Activated CD8-positive, alpha-beta memory T cell treated with anti-CD3 and anti-CD28 coated beads, Interleukin-2, amount 10 ng/mL, durations not matched to agents 7 days and 5 days (primary cell): ENCODE data around the gene DENND2C. TPM values are rescaled to one million over a fixed set of nuclear protein-coding genes. Genes with fewer than 3 reads are reported as not detected.

ENCODE experiments used
- ATAC-seq: fragments of 150-1000 bp; cut with Tn5 transposase; one replicate; pipeline ENCODE4 v1.10.0; 2021; ENCODE audit warnings: moderate library complexity
- CTCF ChIA-PET: fragments of 350-600 bp; sonication (Branson Sonifier 250); formaldehyde crosslinking; loops from one replicate; lab custom pipeline; 2021; ENCODE audit warnings: antibody characterized with exemption; lab: Charles Lee
- DNase-seq: peaks from one replicate; pipeline ENCODE4 v3.0.0-alpha.2; 2020
- H3K27ac Mint-ChIP-seq: one replicate; pipeline ENCODE4 v1.8.0; 2021; ENCODE audit warnings: mild to moderate bottlenecking, mixed read lengths
- H3K27me3 Mint-ChIP-seq: one replicate; pipeline ENCODE4 v1.8.0; 2021; ENCODE audit warnings: mixed read lengths
- H3K36me3 Mint-ChIP-seq: one replicate; pipeline ENCODE4 v1.8.0; 2021; ENCODE audit warnings: mild to moderate bottlenecking, mixed read lengths
- H3K4me1 Mint-ChIP-seq: one replicate; pipeline ENCODE4 v1.8.0; 2021; ENCODE audit warnings: mixed read lengths
- H3K4me3 Mint-ChIP-seq: one replicate; pipeline ENCODE4 v1.8.0; 2021; ENCODE audit warnings: mild to moderate bottlenecking, moderate library complexity, mixed read lengths
- H3K9me3 Mint-ChIP-seq: one replicate; pipeline ENCODE4 v1.8.0; 2022; ENCODE audit warnings: low read depth, mixed read lengths
- total RNA-seq, 2 experiments: library from RNA; stranded (reverse); gene quantifications; one replicate each; pipeline ENCODE4 v1.2.3, GENCODE V29; 2021

The DENND2C gene
- total RNA-seq, 2 experiments from 2014 or later, result 0.29 to 0.35 TPM

- CTCF ChIA-PET, result no interaction called here
- Mint-ChIP-seq H3K27ac (no peak overlapping the region), H3K36me3 (no peaks in the 10 kb centered on the region), H3K4me3 (no peak overlapping the region), H3K4me1 (no peaks in the 10 kb centered on the region), H3K27me3 (peaks cover 13% of the 10 kb centered on the region), H3K9me3 (no peaks in the 10 kb centered on the region)
- ATAC-seq, result no peak
- no peak for DNase-seq
Measured at GRCh38 chr1:114618606-114619005, 51.2 kb downstream of the DENND2C start.

DNA sequence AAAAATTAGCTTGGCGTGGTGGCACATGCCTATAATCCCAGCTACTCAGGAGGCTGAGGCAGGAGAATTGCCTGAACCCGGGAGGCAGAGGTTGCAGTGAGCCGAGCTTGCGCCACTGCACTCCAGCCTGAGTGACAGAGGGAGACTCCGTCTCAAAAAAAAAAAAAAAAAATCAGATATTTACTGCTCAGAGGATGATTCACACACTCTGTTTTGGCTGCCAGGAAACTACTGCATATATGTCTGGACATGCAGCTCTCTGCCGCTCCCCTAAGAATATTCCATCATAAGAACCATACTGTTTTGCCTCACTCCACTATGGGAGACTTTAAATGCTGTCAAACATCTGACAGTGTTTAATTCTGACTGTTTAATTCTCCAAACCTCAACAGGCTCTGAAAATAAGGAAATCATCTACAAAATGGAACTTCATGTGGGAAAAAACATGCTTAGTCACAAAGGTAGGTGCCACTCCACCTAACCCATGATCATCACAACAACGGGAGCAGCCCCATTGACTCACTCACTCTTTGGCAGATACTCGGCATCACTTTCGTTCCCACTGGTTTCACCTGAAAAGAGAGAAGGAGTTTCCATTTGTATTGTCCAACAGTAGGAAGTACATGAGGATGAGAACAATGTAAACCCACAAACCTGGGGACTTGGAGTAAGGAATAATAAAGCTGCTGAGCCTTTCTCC, 59.2 kb downstream of the DENND2C start:
- no peak overlapping the region for H3K27ac Mint-ChIP-seq
- no peaks in the 10 kb centered on the region for H3K36me3 Mint-ChIP-seq
- no peak for DNase-seq
- no peaks in the 10 kb centered on the region for H3K9me3 Mint-ChIP-seq
- no peak for ATAC-seq
- CTCF ChIA-PET, result no interaction called here
- peaks cover 9% of the 10 kb centered on the region for H3K4me1 Mint-ChIP-seq
- no peaks in the 10 kb centered on the region for H3K27me3 Mint-ChIP-seq
- no peak overlapping the region for H3K4me3 Mint-ChIP-seq

GRCh38 chr1:114609826-114610225, 60.0 kb downstream of the DENND2C start:
- Mint-ChIP-seq H3K27ac (no peak overlapping the region), H3K9me3 (no peaks in the 10 kb centered on the region), H3K36me3 (no peaks in the 10 kb centered on the region), H3K4me1 (peaks cover 11% of the 10 kb centered on the region), H3K4me3 (no peak overlapping the region), H3K27me3 (no peaks in the 10 kb centered on the region)
- no peak for ATAC-seq
- CTCF ChIA-PET, result no interaction called here
- no peak for DNase-seq

DNA sequence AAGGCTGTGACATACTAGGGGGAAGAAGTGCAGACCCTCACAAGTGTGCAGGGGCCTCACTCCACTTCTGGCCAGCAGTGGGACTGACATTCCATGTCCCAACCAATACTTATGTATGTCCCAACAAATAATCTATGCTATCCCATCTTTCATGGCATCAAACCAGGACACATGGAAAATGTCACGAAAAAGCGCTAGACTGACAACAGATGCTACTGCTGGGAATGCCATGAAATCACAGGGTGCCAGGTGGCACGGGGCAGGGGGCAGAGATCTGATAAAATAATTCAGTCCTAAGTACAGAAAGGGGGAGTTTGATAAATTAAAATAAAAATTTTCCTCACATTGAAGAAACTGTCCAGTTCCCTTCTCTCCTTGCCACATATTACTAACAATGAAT, 60.8 kb downstream of the DENND2C start:
- H3K27me3 Mint-ChIP-seq, result no peaks in the 10 kb centered on the region
- no peak for ATAC-seq
- no peaks in the 10 kb centered on the region for H3K36me3 Mint-ChIP-seq
- H3K27ac Mint-ChIP-seq, result no peak overlapping the region
- peaks cover 14% of the 10 kb centered on the region for H3K4me1 Mint-ChIP-seq
- DNase-seq, result no peak
- H3K4me3 Mint-ChIP-seq, result no peak overlapping the region
- no peaks in the 10 kb centered on the region for H3K9me3 Mint-ChIP-seq
- CTCF ChIA-PET, result no interaction called here

DNA sequence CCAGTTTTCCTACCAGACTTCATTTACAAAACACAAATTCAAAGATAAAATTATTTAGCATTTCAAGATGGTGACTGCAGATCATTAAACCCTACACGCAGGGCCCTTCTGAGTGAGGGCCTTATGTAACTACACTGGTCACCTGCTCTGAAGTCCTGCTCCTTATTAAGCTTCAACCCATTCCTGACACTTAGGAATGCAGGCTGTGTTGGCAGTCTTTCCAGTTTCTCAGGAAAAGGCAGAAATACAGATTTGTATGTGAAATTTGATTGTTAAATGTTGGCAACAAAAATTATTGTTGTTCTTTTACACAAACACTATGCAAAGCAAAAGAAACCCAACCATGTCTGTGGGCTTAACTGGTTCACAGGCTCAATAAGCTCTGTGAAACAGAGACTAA, 62.6 kb downstream of the DENND2C start:
- Mint-ChIP-seq H3K4me1 (peaks cover 14% of the 10 kb centered on the region), H3K36me3 (no peaks in the 10 kb centered on the region), H3K4me3 (no peak overlapping the region), H3K9me3 (no peaks in the 10 kb centered on the region), H3K27me3 (no peaks in the 10 kb centered on the region), H3K27ac (no peak overlapping the region)
- CTCF ChIA-PET, result no interaction called here
- DNase-seq, result no peak
- ATAC-seq, result no peak

- no peaks in the 10 kb centered on the region for H3K36me3 Mint-ChIP-seq
- ATAC-seq (no peak), DNase-seq (no peak)
- CTCF ChIA-PET, result no interaction called here
- peaks cover 4% of the 10 kb centered on the region for H3K27me3 Mint-ChIP-seq
- H3K9me3 Mint-ChIP-seq, result no peaks in the 10 kb centered on the region
- H3K4me3 Mint-ChIP-seq, result no peak overlapping the region
- no peak overlapping the region for H3K27ac Mint-ChIP-seq
- H3K4me1 Mint-ChIP-seq, result no peaks in the 10 kb centered on the region
Measured at GRCh38 chr1:114597949-114598348, 71.9 kb downstream of the DENND2C start.

- no peaks in the 10 kb centered on the region for H3K36me3 Mint-ChIP-seq
- CTCF ChIA-PET, result no interaction called here
- no peak overlapping the region for H3K27ac Mint-ChIP-seq
- ATAC-seq (no peak), DNase-seq (no peak)
- H3K4me3 Mint-ChIP-seq, result no peak overlapping the region
- H3K9me3 Mint-ChIP-seq, result no peaks in the 10 kb centered on the region
- H3K27me3 Mint-ChIP-seq, result peaks cover 4% of the 10 kb centered on the region
- no peaks in the 10 kb centered on the region for H3K4me1 Mint-ChIP-seq
Measured at GRCh38 chr1:114595602-114596001, 74.2 kb downstream of the DENND2C start.

GRCh38 chr1:114594046-114594445, 75.8 kb downstream of the DENND2C start:
- CTCF ChIA-PET, result no interaction called here
- Mint-ChIP-seq H3K4me3 (no peak overlapping the region), H3K27me3 (peaks cover 6% of the 10 kb centered on the region), H3K36me3 (no peaks in the 10 kb centered on the region), H3K9me3 (no peaks in the 10 kb centered on the region), H3K27ac (no peak overlapping the region), H3K4me1 (no peaks in the 10 kb centered on the region)
- DNase-seq, result no peak
- no peak for ATAC-seq

GRCh38 chr1:114589122-114589521, 80.7 kb downstream of the DENND2C start:
- no peaks in the 10 kb centered on the region for H3K36me3 Mint-ChIP-seq
- no peaks in the 10 kb centered on the region for H3K9me3 Mint-ChIP-seq
- H3K27ac Mint-ChIP-seq, result no peak overlapping the region
- no peaks in the 10 kb centered on the region for H3K4me1 Mint-ChIP-seq
- no peak overlapping the region for H3K4me3 Mint-ChIP-seq
- CTCF ChIA-PET, result no interaction called here
- ATAC-seq, result no peak
- H3K27me3 Mint-ChIP-seq, result peaks cover 10% of the 10 kb centered on the region
- no peak for DNase-seq

- CTCF ChIA-PET, result no interaction called here
- no peak overlapping the region for H3K27ac Mint-ChIP-seq
- ATAC-seq (no peak), DNase-seq (no peak)
- peaks cover 10% of the 10 kb centered on the region for H3K27me3 Mint-ChIP-seq
- no peaks in the 10 kb centered on the region for H3K9me3 Mint-ChIP-seq
- H3K36me3 Mint-ChIP-seq, result peaks cover 2% of the 10 kb centered on the region
- H3K4me1 Mint-ChIP-seq, result peaks cover 2% of the 10 kb centered on the region
- no peak overlapping the region for H3K4me3 Mint-ChIP-seq
Measured at GRCh38 chr1:114588196-114588689, 81.6 kb downstream of the DENND2C start.

- Mint-ChIP-seq H3K4me3 (no peak overlapping the region), H3K4me1 (peaks cover 4% of the 10 kb centered on the region)
- CTCF ChIA-PET, result interaction anchor here (1.3 kb wide), 1 partner anchor 240 kb away, joined by 3 read pairs; no protein-coding TSS in a partner anchor
Measured at GRCh38 chr1:114587203-114587991, 82.5 kb downstream of the DENND2C start.

GRCh38 chr1:114586513-114587047, 83.3 kb downstream of the DENND2C start:
- Mint-ChIP-seq H3K27ac (no peak overlapping the region), H3K4me3 (no peak overlapping the region), H3K27me3 (peaks cover 6% of the 10 kb centered on the region), H3K9me3 (no peaks in the 10 kb centered on the region), H3K4me1 (peaks cover 12% of the 10 kb centered on the region), H3K36me3 (peaks cover 2% of the 10 kb centered on the region)
- DNase-seq (no peak), ATAC-seq (no peak)
- CTCF ChIA-PET, result interaction anchor here (1.3 kb wide), 1 partner anchor 239 kb away, joined by 3 read pairs; no protein-coding TSS in a partner anchor

More at GRCh38 chr1:114587203-114587991, 82.5 kb downstream of the DENND2C start:
- H3K9me3 Mint-ChIP-seq, result no peaks in the 10 kb centered on the region
- H3K27ac Mint-ChIP-seq, result no peak overlapping the region
- DNase-seq (no peak), ATAC-seq (no peak)
- peaks cover 6% of the 10 kb centered on the region for H3K27me3 Mint-ChIP-seq
- peaks cover 2% of the 10 kb centered on the region for H3K36me3 Mint-ChIP-seq

- DNase-seq (no peak), ATAC-seq (no peak)
- Mint-ChIP-seq H3K27me3 (peaks cover 6% of the 10 kb centered on the region), H3K4me3 (no peak overlapping the region), H3K4me1 (peaks cover 19% of the 10 kb centered on the region), H3K27ac (no peak overlapping the region), H3K9me3 (no peaks in the 10 kb centered on the region), H3K36me3 (peaks cover 4% of the 10 kb centered on the region)
- CTCF ChIA-PET, result no interaction called here
Measured at GRCh38 chr1:114585231-114585630, 84.6 kb downstream of the DENND2C start.
